Measurements from ENCODE around the gene TMEM106A.

DNA sequence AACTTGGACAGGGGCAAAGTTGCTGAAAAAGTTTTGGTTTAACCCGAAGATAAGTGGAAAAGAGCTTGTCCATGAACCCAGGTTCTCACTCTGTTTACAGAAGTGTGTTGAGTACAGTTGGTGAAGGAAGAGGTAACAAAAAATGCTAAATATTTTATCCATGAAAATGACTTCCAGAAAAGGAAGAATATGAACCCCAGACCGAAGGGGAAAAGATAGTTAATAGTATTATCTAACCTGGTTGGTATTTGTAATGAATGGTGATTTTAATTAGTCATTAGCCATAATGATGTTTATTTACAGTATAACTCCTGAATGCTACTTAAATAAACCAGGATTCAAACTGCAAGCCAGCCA lies 574 bp upstream of the TMEM106A start:
- TF ChIP-seq POLR2A (IDR thresholded peaks at IDR 0.05) = no peak
- TF ChIP-seq, protein P1, sequence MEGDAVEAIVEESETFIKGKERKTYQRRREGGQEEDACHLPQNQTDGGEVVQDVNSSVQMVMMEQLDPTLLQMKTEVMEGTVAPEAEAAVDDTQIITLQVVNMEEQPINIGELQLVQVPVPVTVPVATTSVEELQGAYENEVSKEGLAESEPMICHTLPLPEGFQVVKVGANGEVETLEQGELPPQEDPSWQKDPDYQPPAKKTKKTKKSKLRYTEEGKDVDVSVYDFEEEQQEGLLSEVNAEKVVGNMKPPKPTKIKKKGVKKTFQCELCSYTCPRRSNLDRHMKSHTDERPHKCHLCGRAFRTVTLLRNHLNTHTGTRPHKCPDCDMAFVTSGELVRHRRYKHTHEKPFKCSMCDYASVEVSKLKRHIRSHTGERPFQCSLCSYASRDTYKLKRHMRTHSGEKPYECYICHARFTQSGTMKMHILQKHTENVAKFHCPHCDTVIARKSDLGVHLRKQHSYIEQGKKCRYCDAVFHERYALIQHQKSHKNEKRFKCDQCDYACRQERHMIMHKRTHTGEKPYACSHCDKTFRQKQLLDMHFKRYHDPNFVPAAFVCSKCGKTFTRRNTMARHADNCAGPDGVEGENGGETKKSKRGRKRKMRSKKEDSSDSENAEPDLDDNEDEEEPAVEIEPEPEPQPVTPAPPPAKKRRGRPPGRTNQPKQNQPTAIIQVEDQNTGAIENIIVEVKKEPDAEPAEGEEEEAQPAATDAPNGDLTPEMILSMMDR (IDR thresholded peaks at IDR 0.05) = no peak

All from esophagus squamous epithelium (tissue), 4 donors.